HCT116 (cell line): ENCODE data around the gene INPP4A. TPM values are rescaled to one million over a fixed set of nuclear protein-coding genes. Genes with fewer than 3 reads are reported as not detected.

Experiments
- ATAC-seq: fragments of 200-7000 bp; cut with Tn5 transposase; 2 replicates; pipeline ENCODE4 v1.9.1; 2020; ENCODE audit warnings: mild to moderate bottlenecking, moderate library complexity
- BruUV-seq: library from RNA; stranded (reverse); fragments of 400-500 nt; replicated peaks from 2 replicates; lab custom pipeline; 2021; lab: Mats Ljungman, UMichigan
- CTCF ChIA-PET: fragments of 300-600 bp; sonication (Branson Sonifier 250); formaldehyde crosslinking; loops from one replicate; lab custom pipeline; 2021; ENCODE audit warnings: antibody characterized with exemption; lab: Charles Lee
- POLR2A ChIA-PET: fragments of 300-600, 350-600 bp; sonication (Branson Sonifier 250); formaldehyde crosslinking; loops from one replicate; lab custom pipeline; 2021; ENCODE audit warnings: antibody characterized with exemption; lab: Charles Lee
- RAD21 ChIA-PET, 2 experiments: fragments of 300-600 bp; sonication (Branson Sonifier 250); formaldehyde crosslinking; loops; one replicate each; lab custom pipeline; 2023; ENCODE audit warnings: low total read pairs in 2 of 2; ENCODE audit not compliant: uncharacterized antibody in 2 of 2, unreplicated experiment in 2 of 2, low non-redundant PET in 1 of 2; lab: Charles Lee
- DNase-seq: peaks from one replicate; pipeline ENCODE4 v3.0.0-alpha.2; 2010; ENCODE audit warnings: low read depth, low spot score
- H2AFZ ChIP-seq: fragments of 200-600 bp; shearing (Covaris generic), sonication (generic); 2 replicates; pipeline ENCODE4 v1.6.1; 2017; ENCODE audit warnings: low read depth, mixed run types, mixed read lengths, antibody characterized with exemption, low read length; ENCODE audit not compliant: poor library complexity, severe bottlenecking
- H3K27ac ChIP-seq: 2 replicates; pipeline ENCODE4 v1.5.1; 2012; ENCODE audit warnings: low read depth, low read length
- H3K27me3 ChIP-seq: fragments of 200-600 bp; sonication (generic); 2 replicates; pipeline ENCODE4 v1.6.1; 2016; ENCODE audit warnings: mixed run types, low read length, mixed read lengths; ENCODE audit not compliant: insufficient read depth
- H3K36me3 ChIP-seq, 2 experiments: fragments of 200-500 bp in 1 of 2; fragments of 200-600 bp in 1 of 2; sonication (Bioruptor generic) in 1 of 2; sonication (generic) in 1 of 2; 2 replicates each; pipeline versions ENCODE4 v1.5.1 to v1.6.1; 2014 to 2016; ENCODE audit warnings: low read length in 2 of 2, inconsistent platforms in 1 of 2, mixed read lengths in 1 of 2, mixed run types in 1 of 2; ENCODE audit not compliant: insufficient read depth in 2 of 2, control insufficient read depth in 1 of 2
- H3K4me1 ChIP-seq, 2 experiments: fragments of 200-600 bp in 1 of 2; sonication (generic) in 1 of 2; 2 replicates each; pipeline versions ENCODE4 v1.5.1 to v1.6.1; 2012 to 2017; ENCODE audit warnings: low read length in 2 of 2, inconsistent platforms in 1 of 2, mild to moderate bottlenecking in 1 of 2, mixed read lengths in 1 of 2, mixed run types in 1 of 2, moderate library complexity in 1 of 2; ENCODE audit not compliant: insufficient read depth in 2 of 2, control insufficient read depth in 1 of 2
- H3K4me2 ChIP-seq: fragments of 200-600 bp; sonication (generic); 2 replicates; pipeline ENCODE4 v1.6.1; 2017; ENCODE audit warnings: mixed run types, low read length, mixed read lengths
- H3K4me3 ChIP-seq, 2 experiments: fragments of 200-600 bp in 1 of 2; sonication (generic) in 1 of 2; replicated peaks in 1 of 2; 2 replicates each; pipeline ENCODE4 v1.5.1; 2011 to 2016; ENCODE audit warnings: low read length in 2 of 2, control low read depth in 1 of 2, low read depth in 1 of 2, mild to moderate bottlenecking in 1 of 2, mixed read lengths in 1 of 2, mixed run types in 1 of 2
- H3K79me2 ChIP-seq: fragments of 200-600 bp; sonication (generic); 2 replicates; pipeline ENCODE4 v1.6.1; 2017; ENCODE audit warnings: mild to moderate bottlenecking, mixed run types, low read length, moderate library complexity, mixed read lengths; ENCODE audit not compliant: insufficient read depth
- H3K9ac ChIP-seq: fragments of 200-600 bp; sonication (generic); 2 replicates; pipeline ENCODE4 v1.6.1; 2016; ENCODE audit warnings: low read length, mixed read lengths
- H3K9me2 ChIP-seq: fragments of 200-600 bp; sonication (generic), shearing (Covaris generic); 2 replicates; pipeline ENCODE4 v1.6.1; 2017; ENCODE audit warnings: mixed run types, mild to moderate bottlenecking, moderate library complexity; ENCODE audit not compliant: insufficient read depth
- H3K9me3 ChIP-seq, 2 experiments: fragments of 200-500 bp in 1 of 2; fragments of 200-600 bp in 1 of 2; sonication (Bioruptor generic) in 1 of 2; sonication (generic) in 1 of 2; 2 replicates each; pipeline ENCODE4 v1.6.1; 2014 to 2017; ENCODE audit warnings: low read length in 2 of 2, mixed read lengths in 2 of 2, inconsistent platforms in 1 of 2, low read depth in 1 of 2, mild to moderate bottlenecking in 1 of 2, mixed run types in 1 of 2, moderate library complexity in 1 of 2; ENCODE audit not compliant: control insufficient read depth in 1 of 2, insufficient read depth in 1 of 2
- H4K20me1 ChIP-seq: fragments of 200-600 bp; sonication (generic), shearing (Covaris generic); 2 replicates; pipeline ENCODE4 v1.6.1; 2017; ENCODE audit warnings: mixed run types, mild to moderate bottlenecking, moderate library complexity; ENCODE audit not compliant: insufficient read depth
- CBX3 ChIP-seq: IDR thresholded peaks from 2 replicates; pipeline ENCODE4 v1.6.1; 2012; ENCODE audit warnings: low read depth
- EGR1 ChIP-seq: IDR thresholded peaks from 2 replicates; pipeline ENCODE4 v1.6.1; 2012; ENCODE audit warnings: low read depth
- EZH2 ChIP-seq: fragments of 200-600 bp; sonication (generic); IDR thresholded peaks from 2 replicates; pipeline ENCODE4 v1.6.1; 2017; ENCODE audit warnings: antibody characterized with exemption, mixed run types
- FOSL1 ChIP-seq: IDR thresholded peaks from 2 replicates; pipeline ENCODE4 v1.6.1; 2012; ENCODE audit warnings: low read depth
- POLR2A ChIP-seq: IDR thresholded peaks from 2 replicates; pipeline ENCODE4 v1.7.0; 2011; ENCODE audit warnings: borderline replicate concordance; ENCODE audit not compliant: insufficient read depth, insufficient read length; ENCODE audit errors: extremely low read depth
- REST ChIP-seq: IDR thresholded peaks from 2 replicates; pipeline ENCODE4 v1.6.1; 2012; ENCODE audit warnings: low read depth
- SIN3A ChIP-seq: IDR thresholded peaks from 2 replicates; pipeline ENCODE4 v1.6.1; 2012; ENCODE audit warnings: low read depth
- SRF ChIP-seq: IDR thresholded peaks from 2 replicates; pipeline ENCODE4 v1.6.1; 2012; ENCODE audit warnings: low read depth
- YY1 ChIP-seq: IDR thresholded peaks from 2 replicates; pipeline ENCODE4 v1.6.1; 2011; ENCODE audit warnings: low read length, low read depth, moderate library complexity, mild to moderate bottlenecking; ENCODE audit not compliant: insufficient replicate concordance; ENCODE audit errors: extremely low read depth
- ZNF274 ChIP-seq: fragments of 200-500 bp; sonication (Bioruptor generic); IDR thresholded peaks from 2 replicates; pipeline ENCODE4 v1.6.1; 2014; ENCODE audit warnings: mild to moderate bottlenecking, low read depth, low read length, inconsistent platforms
- intact Hi-C: fragments of 100-400 bp; cut with micrococcal nuclease; formaldehyde crosslinking; loops from 2 replicates; pipeline ENCODE4 v1.10.0; 2022
- total RNA-seq: library from RNA; stranded (reverse); gene quantifications from one replicate; pipeline ENCODE4 v1.2.1, GENCODE V29; 2021; ENCODE audit not compliant: unreplicated experiment
- TF ChIP-seq, protein P1 (sequence below): IDR thresholded peaks from 2 replicates; pipeline ENCODE4 v1.6.1; 2011; ENCODE audit warnings: mild to moderate bottlenecking, low read length, moderate library complexity; ENCODE audit not compliant: insufficient replicate concordance; ENCODE audit errors: extremely low read depth
- TF ChIP-seq, protein P2 (sequence below), 3 experiments: fragments of 200-600 bp in 1 of 3; sonication (generic) in 1 of 3; IDR thresholded peaks in 2 of 3; conservative IDR thresholded peaks in 1 of 3; 2 replicates each; pipeline ENCODE4 v1.5.1; 2012 to 2017; ENCODE audit warnings: low read depth in 2 of 3, low read length in 2 of 3, antibody characterized with exemption in 1 of 3, borderline replicate concordance in 1 of 3, control low read depth in 1 of 3, mild to moderate bottlenecking in 1 of 3, mixed read lengths in 1 of 3, mixed run types in 1 of 3, moderate library complexity in 1 of 3; ENCODE audit not compliant: insufficient read depth in 1 of 3

The INPP4A gene
- total RNA-seq, 1 experiment from 2014 or later = 18.5 TPM

DNA sequence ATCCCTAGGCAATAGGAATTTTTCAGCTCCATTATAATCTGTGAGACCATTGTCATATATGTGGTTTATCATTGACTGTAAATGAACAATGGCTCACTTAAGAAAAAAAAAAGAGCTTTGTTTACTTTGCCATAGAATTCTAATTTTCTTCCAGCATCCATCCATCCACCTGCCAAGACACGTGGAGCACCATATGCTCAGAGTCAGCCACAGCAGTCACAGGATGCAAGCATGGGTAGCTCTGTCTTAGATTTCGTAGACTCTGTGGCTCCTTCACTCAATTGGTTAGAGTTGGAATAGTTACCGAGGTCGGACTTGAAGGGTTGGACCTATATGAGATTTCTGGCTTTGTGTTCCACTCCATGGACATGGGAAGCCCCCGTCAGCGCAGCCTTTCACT, 88.1 kb downstream of the INPP4A start (continued):
- TF ChIP-seq, protein P1, sequence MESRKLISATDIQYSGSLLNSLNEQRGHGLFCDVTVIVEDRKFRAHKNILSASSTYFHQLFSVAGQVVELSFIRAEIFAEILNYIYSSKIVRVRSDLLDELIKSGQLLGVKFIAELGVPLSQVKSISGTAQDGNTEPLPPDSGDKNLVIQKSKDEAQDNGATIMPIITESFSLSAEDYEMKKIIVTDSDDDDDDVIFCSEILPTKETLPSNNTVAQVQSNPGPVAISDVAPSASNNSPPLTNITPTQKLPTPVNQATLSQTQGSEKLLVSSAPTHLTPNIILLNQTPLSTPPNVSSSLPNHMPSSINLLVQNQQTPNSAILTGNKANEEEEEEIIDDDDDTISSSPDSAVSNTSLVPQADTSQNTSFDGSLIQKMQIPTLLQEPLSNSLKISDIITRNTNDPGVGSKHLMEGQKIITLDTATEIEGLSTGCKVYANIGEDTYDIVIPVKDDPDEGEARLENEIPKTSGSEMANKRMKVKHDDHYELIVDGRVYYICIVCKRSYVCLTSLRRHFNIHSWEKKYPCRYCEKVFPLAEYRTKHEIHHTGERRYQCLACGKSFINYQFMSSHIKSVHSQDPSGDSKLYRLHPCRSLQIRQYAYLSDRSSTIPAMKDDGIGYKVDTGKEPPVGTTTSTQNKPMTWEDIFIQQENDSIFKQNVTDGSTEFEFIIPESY = no peak
- TF ChIP-seq SRF = no peak

DNA sequence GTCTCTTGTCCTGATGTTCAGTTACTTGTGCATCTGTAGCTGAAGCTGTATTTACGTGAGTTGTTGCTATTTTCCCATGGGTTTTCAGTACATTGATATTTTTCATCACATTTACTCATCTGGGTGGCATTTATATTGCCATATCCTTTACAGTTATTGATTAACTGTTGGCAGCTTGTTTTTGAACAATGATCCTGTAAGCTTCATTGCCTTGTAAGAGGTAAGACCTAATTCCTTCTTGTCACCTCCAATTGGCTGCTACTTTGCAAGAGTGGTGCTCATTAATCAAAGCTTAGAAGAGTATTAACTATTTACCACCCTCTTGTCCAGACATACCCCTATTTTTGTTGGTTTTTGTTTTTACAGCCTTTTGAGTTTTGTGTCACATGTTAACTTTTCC, 88.9 kb downstream of the INPP4A start:
- no peaks in the 10 kb centered on the region for H3K9me2 ChIP-seq
- no TSS peak for BruUV-seq
- H3K79me2 ChIP-seq = no peaks in the 10 kb centered on the region
- ChIA-PET CTCF (no interaction called here), POLR2A (no interaction called here), RAD21 (no interaction called here)
- H2AFZ ChIP-seq = no peak overlapping the region
- H3K9me3 ChIP-seq = no peaks in the 10 kb centered on the region
- no peaks in the 10 kb centered on the region for H3K27me3 ChIP-seq
- H4K20me1 ChIP-seq = no peaks in the 10 kb centered on the region
- H3K27ac ChIP-seq = no peak overlapping the region
- intact Hi-C loops = no loop called here
- ATAC-seq (no peak), DNase-seq (no peak)
- no peak for TF ChIP-seq YY1
- no peak for TF ChIP-seq ZNF274
- no peaks in the 10 kb centered on the region for H3K4me1 ChIP-seq
- H3K4me3 ChIP-seq = no peak overlapping the region
- H3K9ac ChIP-seq = no peak overlapping the region
- H3K36me3 ChIP-seq = no peaks in the 10 kb centered on the region
- no peak overlapping the region for H3K4me2 ChIP-seq

- no peak overlapping the region for H3K27ac ChIP-seq
- no peak overlapping the region for H2AFZ ChIP-seq
- ATAC-seq = no peak
- ChIA-PET RAD21 (no interaction called here), CTCF (no interaction called here), POLR2A (no interaction called here)
- no TSS peak for BruUV-seq
- H4K20me1 ChIP-seq = no peaks in the 10 kb centered on the region
- H3K9me3 ChIP-seq = no peaks in the 10 kb centered on the region
- H3K9ac ChIP-seq = no peak overlapping the region
- H3K4me3 ChIP-seq = no peak overlapping the region
- H3K79me2 ChIP-seq = no peaks in the 10 kb centered on the region
- H3K36me3 ChIP-seq = no peaks in the 10 kb centered on the region
- no peaks in the 10 kb centered on the region for H3K4me1 ChIP-seq
- intact Hi-C loops = no loop called here
- no peak for DNase-seq
- no peaks in the 10 kb centered on the region for H3K27me3 ChIP-seq
- H3K9me2 ChIP-seq = no peaks in the 10 kb centered on the region
- no peak overlapping the region for H3K4me2 ChIP-seq
- TF ChIP-seq CBX3 (no peak), FOSL1 (no peak), EZH2 (no peak), POLR2A (no peak), EGR1 (no peak), SIN3A (no peak), YY1 (no peak), REST (no peak)
- TF ChIP-seq, protein P2, sequence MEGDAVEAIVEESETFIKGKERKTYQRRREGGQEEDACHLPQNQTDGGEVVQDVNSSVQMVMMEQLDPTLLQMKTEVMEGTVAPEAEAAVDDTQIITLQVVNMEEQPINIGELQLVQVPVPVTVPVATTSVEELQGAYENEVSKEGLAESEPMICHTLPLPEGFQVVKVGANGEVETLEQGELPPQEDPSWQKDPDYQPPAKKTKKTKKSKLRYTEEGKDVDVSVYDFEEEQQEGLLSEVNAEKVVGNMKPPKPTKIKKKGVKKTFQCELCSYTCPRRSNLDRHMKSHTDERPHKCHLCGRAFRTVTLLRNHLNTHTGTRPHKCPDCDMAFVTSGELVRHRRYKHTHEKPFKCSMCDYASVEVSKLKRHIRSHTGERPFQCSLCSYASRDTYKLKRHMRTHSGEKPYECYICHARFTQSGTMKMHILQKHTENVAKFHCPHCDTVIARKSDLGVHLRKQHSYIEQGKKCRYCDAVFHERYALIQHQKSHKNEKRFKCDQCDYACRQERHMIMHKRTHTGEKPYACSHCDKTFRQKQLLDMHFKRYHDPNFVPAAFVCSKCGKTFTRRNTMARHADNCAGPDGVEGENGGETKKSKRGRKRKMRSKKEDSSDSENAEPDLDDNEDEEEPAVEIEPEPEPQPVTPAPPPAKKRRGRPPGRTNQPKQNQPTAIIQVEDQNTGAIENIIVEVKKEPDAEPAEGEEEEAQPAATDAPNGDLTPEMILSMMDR (IDR thresholded peaks at IDR 0.05 in 2 of 3, conservative IDR thresholded peaks at IDR 0.05 in 1 of 3; ENCODE audit: borderline replicate concordance in 1 of 3, insufficient read depth in 1 of 3, low read depth in 2 of 3, low read length in 2 of 3) = no peak
These were observed 90.1 kb downstream of the INPP4A start for GRCh38 chr2:98534761-98535160.
